Memory B cell (primary cell): ENCODE results near the gene LRRK2.
A peak's percentile ranks its signal among the peaks of the same experiment; 100 is the strongest.
"Not testable (repeated sequence)": the region's sequence is repeated elsewhere in the genome, so short reads cannot be mapped to it uniquely, and the experiment has no call there.

Experiments
- ATAC-seq: fragments of 150-1000 bp; cut with Tn5 transposase; 2 replicates; pipeline ENCODE4 v1.10.0; 2021; ENCODE audit warnings: low read depth, mild to moderate bottlenecking, moderate library complexity
- DNase-seq, 2 donors: peaks; one replicate each; pipeline ENCODE4 v3.0.0; 2022; ENCODE audit warnings: low spot score in 2 of 2
- H3K27ac Mint-ChIP-seq: one replicate; pipeline ENCODE4 v1.8.0; 2022; ENCODE audit warnings: mild to moderate bottlenecking, moderate library complexity, mixed read lengths
- H3K27me3 Mint-ChIP-seq: one replicate; pipeline ENCODE4 v1.8.0; 2022; ENCODE audit warnings: mixed read lengths
- H3K36me3 Mint-ChIP-seq: one replicate; pipeline ENCODE4 v1.8.0; 2022; ENCODE audit warnings: mild to moderate bottlenecking, mixed read lengths
- H3K4me1 Mint-ChIP-seq: one replicate; pipeline ENCODE4 v1.8.0; 2022; ENCODE audit warnings: mixed read lengths
- H3K4me3 Mint-ChIP-seq: one replicate; pipeline ENCODE4 v1.8.0; 2022; ENCODE audit warnings: mild to moderate bottlenecking, moderate library complexity, mixed read lengths
- H3K9me3 Mint-ChIP-seq: one replicate; pipeline ENCODE4 v1.8.0; 2022; ENCODE audit warnings: mixed read lengths

Gene LRRK2

GRCh38 chr12:40330180-40330579 is 105.4 kb downstream of the LRRK2 start:
- peaks cover 45% of the 10 kb centered on the region for H3K36me3 Mint-ChIP-seq

DNA sequence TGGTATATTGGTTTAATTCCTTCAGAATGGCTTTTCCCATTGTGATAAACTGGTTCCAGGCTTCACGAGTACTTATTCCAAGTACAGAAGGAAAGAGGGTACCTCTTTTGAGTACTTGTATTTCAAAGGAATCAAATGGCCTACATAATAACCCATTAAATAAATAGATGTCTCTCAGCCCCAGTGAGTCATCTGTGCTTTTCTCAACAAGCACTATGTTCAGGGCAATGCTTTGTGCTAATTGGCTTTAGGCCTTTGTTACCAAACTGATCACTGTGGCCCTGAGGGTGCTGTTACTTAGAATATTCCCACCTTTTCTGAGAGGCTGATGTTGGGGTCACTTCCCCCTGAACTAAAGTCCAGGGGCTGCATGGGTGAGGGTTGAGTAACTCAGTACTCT is 107.1 kb downstream of the LRRK2 start:
- ATAC-seq (no peak), DNase-seq (no peak)
- no peaks in the 10 kb centered on the region for H3K27me3 Mint-ChIP-seq
- H3K27ac Mint-ChIP-seq = no peak overlapping the region
- H3K9me3 Mint-ChIP-seq = peaks cover 3% of the 10 kb centered on the region
- no peak overlapping the region for H3K4me3 Mint-ChIP-seq
- H3K4me1 Mint-ChIP-seq = peaks cover 9% of the 10 kb centered on the region
- H3K36me3 Mint-ChIP-seq = peaks cover 47% of the 10 kb centered on the region

More at GRCh38 chr12:40330180-40330579, 105.4 kb downstream of the LRRK2 start:
- Mint-ChIP-seq H3K27me3 (no peaks in the 10 kb centered on the region), H3K9me3 (peaks cover 3% of the 10 kb centered on the region), H3K4me3 (no peak overlapping the region), H3K4me1 (peaks cover 11% of the 10 kb centered on the region), H3K27ac (no peak overlapping the region)
- ATAC-seq (no peak), DNase-seq (no peak)

DNA sequence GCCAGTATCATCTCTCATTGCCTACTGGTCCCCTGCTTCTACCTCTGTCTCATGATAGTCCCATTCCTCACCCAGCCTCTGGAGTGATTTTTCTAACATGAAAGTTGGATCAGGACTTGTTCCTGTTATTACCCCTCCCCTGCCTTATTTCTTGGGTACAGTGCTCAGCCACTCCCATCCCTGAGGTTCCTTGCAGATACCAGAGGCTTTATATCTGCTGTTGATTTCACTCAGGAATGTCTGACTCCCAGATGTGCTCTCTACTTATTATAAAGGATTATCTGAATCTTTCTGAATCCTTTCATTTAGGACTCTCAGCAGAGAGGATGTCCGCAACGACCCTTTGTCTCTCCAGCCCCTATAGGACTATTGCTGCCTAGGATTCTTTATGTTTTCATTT is 111.2 kb downstream of the LRRK2 start:
- Mint-ChIP-seq H3K9me3 (peaks cover under 1% of the 10 kb centered on the region), H3K4me1 (peaks cover 4% of the 10 kb centered on the region), H3K4me3 (no peak overlapping the region), H3K27me3 (no peaks in the 10 kb centered on the region), H3K27ac (peak overlapping the region; percentile 9), H3K36me3 (peaks cover 36% of the 10 kb centered on the region)
- DNase-seq (no peak), ATAC-seq (no peak)

DNA sequence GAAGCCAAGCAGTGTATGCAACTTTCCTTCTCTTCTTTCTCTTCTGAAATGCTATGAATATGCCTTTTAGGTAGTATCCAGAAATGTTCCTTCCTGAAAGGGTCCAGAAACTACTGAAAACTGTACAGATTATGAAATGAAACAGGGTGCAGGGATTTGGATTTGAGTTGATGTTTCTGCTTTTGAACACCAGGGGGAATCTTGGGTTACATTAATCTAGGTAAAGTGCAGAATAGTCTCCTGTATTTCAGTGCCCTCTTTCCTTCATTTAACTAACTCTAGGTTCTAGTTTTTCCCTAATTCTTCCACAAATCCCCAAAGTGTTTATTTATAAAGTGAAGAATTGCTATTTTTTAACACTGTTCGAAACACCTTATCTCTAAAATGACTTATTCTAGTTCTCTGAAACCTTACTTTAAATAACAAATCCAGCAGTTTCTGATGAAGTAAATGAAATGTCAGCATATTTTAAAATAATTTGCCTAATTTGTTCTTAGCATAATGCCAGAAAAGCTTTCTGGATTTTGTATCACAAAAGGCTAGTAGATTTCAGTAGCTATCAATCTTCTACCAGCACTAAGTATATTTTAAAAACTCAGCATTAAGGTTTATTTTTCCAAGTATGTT is 111.9 kb downstream of the LRRK2 start:
- H3K4me3 Mint-ChIP-seq = no peak overlapping the region
- peaks cover 4% of the 10 kb centered on the region for H3K4me1 Mint-ChIP-seq
- peak overlapping the region; percentile 38 for H3K27ac Mint-ChIP-seq
- peaks cover 32% of the 10 kb centered on the region for H3K36me3 Mint-ChIP-seq
- H3K27me3 Mint-ChIP-seq = no peaks in the 10 kb centered on the region
- H3K9me3 Mint-ChIP-seq = no peaks in the 10 kb centered on the region
- no peak for ATAC-seq
- DNase-seq = no peak

GRCh38 chr12:40338071-40338470 is 113.3 kb downstream of the LRRK2 start:
- Mint-ChIP-seq H3K4me1 (peaks cover 4% of the 10 kb centered on the region), H3K27me3 (no peaks in the 10 kb centered on the region), H3K9me3 (no peaks in the 10 kb centered on the region), H3K4me3 (no peak overlapping the region), H3K36me3 (peaks cover 37% of the 10 kb centered on the region), H3K27ac (no peak overlapping the region)
- no peak for ATAC-seq
- no peak for DNase-seq

- Mint-ChIP-seq H3K36me3 (peaks cover 36% of the 10 kb centered on the region), H3K4me1 (peaks cover 4% of the 10 kb centered on the region), H3K9me3 (no peaks in the 10 kb centered on the region), H3K27me3 (no peaks in the 10 kb centered on the region), H3K27ac (no peak overlapping the region), H3K4me3 (no peak overlapping the region)
- ATAC-seq = no peak
- DNase-seq = no peak
These were observed 113.8 kb downstream of the LRRK2 start for GRCh38 chr12:40338621-40339020.

- no peak overlapping the region for H3K27ac Mint-ChIP-seq
These were observed 117.2 kb downstream of the LRRK2 start for GRCh38 chr12:40342010-40342409.

DNA sequence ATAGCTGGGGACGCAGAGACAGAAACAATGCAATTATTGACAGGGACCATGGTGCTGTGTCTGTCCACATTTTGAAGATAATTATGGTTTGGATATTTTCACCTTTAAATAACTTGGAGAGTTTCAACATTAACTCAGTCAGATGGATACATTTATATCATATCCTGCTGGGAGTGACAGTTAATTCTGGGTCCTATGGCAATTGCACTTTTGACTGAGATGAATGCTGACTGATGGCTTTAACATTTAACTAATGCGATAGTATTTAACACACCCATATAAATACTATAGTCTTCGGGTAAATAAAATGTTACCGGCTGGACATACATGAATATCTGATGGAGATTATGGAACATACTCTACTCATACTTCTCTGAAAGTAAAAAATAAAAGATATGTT is 118.3 kb downstream of the LRRK2 start:
- no peak overlapping the region for H3K27ac Mint-ChIP-seq
- no peaks in the 10 kb centered on the region for H3K27me3 Mint-ChIP-seq
- ATAC-seq (no peak), DNase-seq (no peak)
- no peaks in the 10 kb centered on the region for H3K9me3 Mint-ChIP-seq
- H3K4me3 Mint-ChIP-seq = no peak overlapping the region
- peaks cover 23% of the 10 kb centered on the region for H3K36me3 Mint-ChIP-seq
- H3K4me1 Mint-ChIP-seq = no peaks in the 10 kb centered on the region

More at GRCh38 chr12:40342010-40342409, 117.2 kb downstream of the LRRK2 start:
- no peak for DNase-seq
- H3K36me3 Mint-ChIP-seq = peaks cover 29% of the 10 kb centered on the region
- no peaks in the 10 kb centered on the region for H3K27me3 Mint-ChIP-seq
- no peaks in the 10 kb centered on the region for H3K9me3 Mint-ChIP-seq
- H3K4me3 Mint-ChIP-seq = no peak overlapping the region
- H3K4me1 Mint-ChIP-seq = no peaks in the 10 kb centered on the region
- no peak for ATAC-seq

GRCh38 chr12:40344312-40344711 is 119.5 kb downstream of the LRRK2 start:
- H3K9me3 Mint-ChIP-seq = no peaks in the 10 kb centered on the region
- ATAC-seq (no peak), DNase-seq (no peak)
- H3K4me1 Mint-ChIP-seq = no peaks in the 10 kb centered on the region
- H3K4me3 Mint-ChIP-seq = no peak overlapping the region
- no peaks in the 10 kb centered on the region for H3K27me3 Mint-ChIP-seq
- H3K27ac Mint-ChIP-seq = no peak overlapping the region
- peaks cover 21% of the 10 kb centered on the region for H3K36me3 Mint-ChIP-seq

DNA sequence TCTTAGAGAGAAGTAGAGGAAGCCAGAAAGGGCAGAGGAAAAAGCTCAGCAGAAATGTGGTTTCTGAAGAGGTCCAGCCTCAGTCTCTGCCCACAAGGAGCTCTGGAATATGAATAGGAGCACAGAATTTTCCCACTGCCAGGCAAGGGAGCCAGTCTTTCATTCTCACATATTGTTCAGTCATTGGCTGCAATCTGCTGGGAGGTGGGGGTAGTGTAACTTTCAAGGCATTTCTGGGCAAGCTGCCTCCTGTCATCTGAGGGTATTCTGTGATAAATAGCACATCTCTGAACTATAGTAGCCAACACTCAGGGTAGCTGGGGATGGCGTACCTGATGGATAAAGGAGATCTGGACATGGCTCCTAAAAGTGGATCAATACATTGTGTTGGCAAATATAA is 127.2 kb downstream of the LRRK2 start:
- no peak for DNase-seq
- Mint-ChIP-seq H3K27me3 (no peaks in the 10 kb centered on the region), H3K9me3 (peaks cover 2% of the 10 kb centered on the region), H3K4me1 (no peaks in the 10 kb centered on the region), H3K36me3 (peaks cover 38% of the 10 kb centered on the region), H3K27ac (no peak overlapping the region), H3K4me3 (no peak overlapping the region)
- no peak for ATAC-seq

- no peaks in the 10 kb centered on the region for H3K27me3 Mint-ChIP-seq
- no peak for ATAC-seq
- no peak for DNase-seq
- H3K36me3 Mint-ChIP-seq = peaks cover 2% of the 10 kb centered on the region
- H3K27ac Mint-ChIP-seq = no peak overlapping the region
- H3K9me3 Mint-ChIP-seq = peaks cover 2% of the 10 kb centered on the region
- peaks cover 2% of the 10 kb centered on the region for H3K4me1 Mint-ChIP-seq
- H3K4me3 Mint-ChIP-seq = no peak overlapping the region
These were observed 150.3 kb downstream of the LRRK2 start for GRCh38 chr12:40375076-40375475.

DNA sequence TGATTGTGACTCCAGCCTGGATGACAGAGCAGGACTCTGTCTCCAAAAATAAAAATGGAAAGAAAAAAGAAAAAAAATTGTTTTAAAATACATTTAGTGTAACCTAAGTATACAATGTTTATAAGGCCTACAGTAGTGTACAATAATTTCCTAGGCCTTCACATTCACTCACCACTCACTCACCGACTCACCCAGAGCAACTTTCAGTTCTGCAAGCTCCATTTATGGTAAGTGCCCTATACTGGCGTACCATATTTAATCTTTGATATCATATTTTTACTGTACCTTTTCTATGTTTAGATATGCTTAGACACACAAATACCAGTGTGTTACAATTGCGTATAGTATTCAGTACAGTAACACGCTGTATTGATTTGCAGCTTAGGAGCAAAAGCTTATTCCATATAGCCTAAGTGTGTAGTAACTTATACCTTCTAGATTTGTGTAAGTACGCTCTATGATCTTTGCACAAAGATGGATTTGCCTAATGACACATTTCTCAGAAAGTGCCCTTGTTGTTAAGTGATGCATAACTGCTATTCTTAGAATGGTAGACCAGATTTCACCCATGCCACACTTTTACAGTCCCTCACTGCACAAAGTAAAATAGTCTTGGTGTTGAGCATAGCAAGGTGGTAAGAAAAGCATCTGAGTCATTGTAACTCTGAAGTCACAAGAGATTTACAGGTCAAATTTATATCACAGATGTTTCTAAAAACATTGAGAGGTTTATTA is 151.9 kb downstream of the LRRK2 start:
- Mint-ChIP-seq H3K4me1 (peaks cover 2% of the 10 kb centered on the region), H3K4me3 (no peak overlapping the region), H3K36me3 (peaks cover 2% of the 10 kb centered on the region), H3K27ac (no peak overlapping the region), H3K27me3 (no peaks in the 10 kb centered on the region), H3K9me3 (peaks cover 2% of the 10 kb centered on the region)
- DNase-seq (no peak), ATAC-seq (no peak)

- no peaks in the 10 kb centered on the region for H3K27me3 Mint-ChIP-seq
- peaks cover 2% of the 10 kb centered on the region for H3K9me3 Mint-ChIP-seq
- H3K4me3 Mint-ChIP-seq = no peak overlapping the region
- DNase-seq (no peak), ATAC-seq (no peak)
- H3K27ac Mint-ChIP-seq = no peak overlapping the region
- peaks cover 2% of the 10 kb centered on the region for H3K4me1 Mint-ChIP-seq
- peaks cover 2% of the 10 kb centered on the region for H3K36me3 Mint-ChIP-seq
These were observed 153.9 kb downstream of the LRRK2 start for GRCh38 chr12:40378691-40379090.

GRCh38 chr12:40382217-40382616 is 157.4 kb downstream of the LRRK2 start:
- H3K9me3 Mint-ChIP-seq = peaks cover 2% of the 10 kb centered on the region
- peaks cover 3% of the 10 kb centered on the region for H3K27me3 Mint-ChIP-seq
- H3K27ac Mint-ChIP-seq = no peak overlapping the region
- ATAC-seq = no peak
- H3K4me1 Mint-ChIP-seq = no peaks in the 10 kb centered on the region
- peaks cover 2% of the 10 kb centered on the region for H3K36me3 Mint-ChIP-seq
- no peak overlapping the region for H3K4me3 Mint-ChIP-seq
- DNase-seq = no peak

DNA sequence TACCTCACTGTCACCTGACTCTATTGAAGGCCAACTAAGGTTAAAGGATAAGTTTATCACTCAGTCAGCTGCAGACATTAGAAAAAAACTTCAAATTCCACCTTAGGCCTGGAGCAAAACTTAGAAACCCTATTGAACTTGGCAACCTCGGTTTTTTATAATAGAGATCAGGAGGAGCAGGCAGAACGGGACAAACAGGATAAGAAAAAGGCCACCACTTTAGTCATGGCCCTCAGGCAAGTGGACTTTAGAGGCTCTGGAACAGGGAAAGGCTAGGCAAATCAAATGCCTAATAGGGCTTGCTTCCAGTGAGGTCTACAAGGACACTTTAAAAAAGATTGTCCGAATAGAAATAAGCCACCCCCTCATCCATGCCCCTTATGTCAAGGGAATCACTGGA is 162.5 kb downstream of the LRRK2 start:
- not testable (repeated sequence) for H3K4me1 Mint-ChIP-seq, ATAC-seq, H3K36me3 Mint-ChIP-seq, H3K27me3 Mint-ChIP-seq, H3K4me3 Mint-ChIP-seq, H3K27ac Mint-ChIP-seq, DNase-seq, H3K9me3 Mint-ChIP-seq
